HG03565 (cell line): ENCODE measurements around the gene CCDC88B.
"Not testable (repeated sequence)": the region's sequence is repeated elsewhere in the genome, so short reads cannot be mapped to it uniquely, and the experiment has no call there.

Experiments used
- ATAC-seq: cut with Tn5 transposase; IDR thresholded peaks from one replicate; pipeline ENCODE4 v1.9.1; 2021; ENCODE audit warnings: mild to moderate bottlenecking, moderate library complexity; ENCODE audit not compliant: unreplicated experiment

The CCDC88B gene

DNA sequence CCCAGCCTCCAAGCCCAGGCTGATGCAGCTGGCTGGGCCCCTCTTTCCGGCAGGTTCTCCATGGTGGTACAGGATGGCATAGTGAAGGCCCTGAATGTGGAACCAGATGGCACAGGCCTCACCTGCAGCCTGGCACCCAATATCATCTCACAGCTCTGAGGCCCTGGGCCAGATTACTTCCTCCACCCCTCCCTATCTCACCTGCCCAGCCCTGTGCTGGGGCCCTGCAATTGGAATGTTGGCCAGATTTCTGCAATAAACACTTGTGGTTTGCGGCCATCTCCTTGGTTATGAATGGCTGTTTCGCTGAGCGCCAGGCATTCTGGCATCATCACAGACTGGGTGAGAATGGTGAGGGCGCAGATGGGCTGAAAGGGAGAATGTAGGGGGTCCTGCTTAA, 18.5 kb upstream of the CCDC88B start:
- ATAC-seq: no peak

GRCh38 chr11:64322925-64323260, 17.1 kb upstream of the CCDC88B start:
- ATAC-seq: no peak

DNA sequence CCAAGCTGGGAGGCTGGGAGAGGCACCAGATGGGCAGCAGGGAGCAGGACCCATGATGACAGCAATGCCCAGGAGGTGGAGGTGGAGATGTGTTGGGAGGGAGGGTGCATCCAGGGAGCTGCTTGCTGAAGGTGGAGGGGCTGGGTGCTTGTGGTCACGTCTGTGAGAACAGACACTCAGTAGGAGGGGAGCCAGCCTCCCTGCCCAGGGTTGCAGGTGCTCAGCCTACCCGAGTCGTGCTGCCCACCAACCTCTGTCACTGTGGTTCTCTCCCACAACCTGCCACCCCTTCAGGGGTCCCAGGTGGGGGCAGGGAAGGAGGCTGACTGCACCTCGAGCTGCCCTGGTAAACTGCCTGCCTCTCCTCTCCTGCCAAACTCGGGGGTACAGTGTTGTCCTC, 16.6 kb upstream of the CCDC88B start:
- ATAC-seq: no peak

DNA sequence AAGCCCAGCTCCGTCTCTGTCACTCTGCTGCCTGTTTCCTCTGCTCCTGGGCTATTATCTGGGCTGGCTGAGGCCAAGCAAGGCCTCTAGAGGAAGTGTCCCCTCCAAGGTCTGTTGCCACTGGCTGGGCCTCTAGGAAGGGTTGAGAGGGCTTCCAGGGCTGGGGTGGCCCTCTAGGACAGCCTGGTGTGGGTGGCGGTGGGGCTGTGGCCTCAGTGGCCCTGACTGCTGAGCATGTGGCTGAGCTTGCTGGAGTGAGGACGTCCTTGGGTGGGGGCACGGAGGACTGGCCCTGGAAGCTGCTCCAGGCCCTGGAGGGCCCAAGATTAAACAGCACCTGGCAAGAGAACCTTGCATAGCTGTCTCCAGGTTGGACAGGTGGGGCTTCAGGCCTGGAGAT, 16.0 kb upstream of the CCDC88B start:
- ATAC-seq: not testable (repeated sequence)

- no peak for ATAC-seq
Measured at GRCh38 chr11:64324692-64325469, 15.1 kb upstream of the CCDC88B start.

DNA sequence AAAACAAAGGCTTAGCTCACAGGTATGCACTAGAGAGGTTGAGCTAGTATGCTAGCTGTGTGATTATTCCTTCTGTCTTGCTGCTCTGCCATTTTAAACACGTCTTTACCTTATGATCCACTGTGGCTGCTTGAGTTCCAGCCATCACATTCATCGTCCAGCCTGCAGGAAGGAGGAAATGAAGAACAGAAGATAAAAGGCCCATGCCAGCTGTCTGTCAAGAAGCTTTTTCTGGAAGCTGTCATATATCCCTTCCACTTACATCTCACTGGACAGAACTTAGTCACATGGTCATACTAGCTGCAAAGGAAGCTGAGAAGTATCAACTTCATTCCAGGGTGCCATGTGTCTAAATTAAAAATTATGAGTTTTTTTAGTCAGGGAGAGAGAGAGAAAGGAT, 12.6 kb upstream of the CCDC88B start:
- no peak for ATAC-seq

DNA sequence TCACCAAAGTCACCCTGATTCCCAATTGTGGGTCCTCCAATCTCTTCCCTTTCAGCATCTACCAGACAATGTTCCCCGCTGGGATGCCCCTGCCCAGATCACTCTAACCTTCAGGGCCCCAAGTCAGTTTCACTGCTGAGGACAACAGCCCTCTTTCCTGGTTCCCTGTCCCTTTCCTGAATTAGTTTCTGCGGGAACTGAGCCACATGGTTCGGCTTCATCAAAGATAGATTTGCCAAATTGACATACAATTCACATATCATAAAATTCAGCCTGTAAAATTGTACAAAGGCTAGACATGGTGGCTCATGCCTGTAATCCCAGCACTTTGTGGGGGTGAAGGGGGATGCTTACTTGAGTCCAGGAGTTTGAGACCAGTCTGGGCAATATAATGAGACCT, 12.0 kb upstream of the CCDC88B start:
- no peak for ATAC-seq

GRCh38 chr11:64330888-64331287, 9.1 kb upstream of the CCDC88B start:
- ATAC-seq: no peak

GRCh38 chr11:64331569-64332371, 8.2 kb upstream of the CCDC88B start:
- ATAC-seq: peak; percentile 41

GRCh38 chr11:64333556-64333955, 6.4 kb upstream of the CCDC88B start:
- ATAC-seq: no peak

- ATAC-seq: peak; percentile 73
Measured at GRCh38 chr11:64334764-64335735, 5.0 kb upstream of the CCDC88B start.

GRCh38 chr11:64337538-64338249, 2.3 kb upstream of the CCDC88B start:
- no peak for ATAC-seq

GRCh38 chr11:64338716-64339115, 1.3 kb upstream of the CCDC88B start:
- ATAC-seq: no peak

DNA sequence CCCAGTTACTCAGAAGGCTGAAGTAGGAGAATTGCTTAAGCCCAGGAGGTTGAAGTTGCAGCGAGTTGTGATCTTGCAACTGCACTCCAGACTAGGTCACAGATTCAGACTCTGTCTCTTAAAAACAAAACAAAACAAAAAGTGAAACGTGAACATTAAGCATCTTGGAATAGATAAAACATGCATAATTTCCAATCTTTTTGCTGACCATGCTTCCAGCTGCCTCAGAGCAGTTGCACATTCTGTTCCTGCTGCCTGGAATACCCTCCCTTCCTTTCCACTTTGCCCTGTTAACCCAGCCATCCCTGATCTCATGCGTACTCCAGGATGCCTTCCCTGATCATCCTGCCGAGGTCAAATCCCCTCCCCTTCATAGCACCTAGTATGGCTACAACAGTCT, 718 bp upstream of the CCDC88B start:
- ATAC-seq: no peak

DNA sequence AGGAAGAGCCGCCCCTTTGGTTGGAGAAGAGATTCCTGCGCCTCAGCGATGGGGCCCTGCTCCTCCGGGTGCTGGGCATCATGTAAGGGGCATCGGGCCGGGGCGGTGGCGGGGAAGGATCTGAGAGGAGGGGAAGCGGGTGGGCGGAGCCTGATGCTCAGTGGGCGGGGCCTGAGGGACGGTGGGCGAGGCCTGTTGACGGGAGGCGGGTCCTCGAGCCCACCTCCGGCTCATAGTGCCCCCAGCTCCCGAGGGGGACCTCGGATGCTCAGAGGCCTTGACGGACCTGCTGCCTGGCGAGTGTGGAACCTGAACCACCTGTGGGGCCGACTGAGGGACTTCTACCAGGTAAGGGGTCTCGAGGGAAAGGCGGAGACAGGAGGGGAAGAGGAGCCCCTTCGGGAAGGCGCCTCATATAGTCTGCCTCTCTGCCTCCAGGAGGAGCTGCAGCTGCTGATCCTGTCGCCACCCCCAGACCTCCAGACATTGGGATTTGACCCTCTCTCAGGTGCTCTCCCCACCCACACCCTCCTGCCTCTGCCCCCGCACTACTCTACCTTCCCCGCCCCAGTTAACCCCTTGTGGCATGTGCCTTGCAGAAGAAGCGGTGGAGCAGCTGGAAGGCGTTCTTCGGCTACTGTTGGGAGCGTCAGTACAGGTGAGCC, 799 bp downstream of the CCDC88B start:
- ATAC-seq: no peak

- no peak for ATAC-seq
Measured at GRCh38 chr11:64341429-64341828, 1.4 kb downstream of the CCDC88B start.

DNA sequence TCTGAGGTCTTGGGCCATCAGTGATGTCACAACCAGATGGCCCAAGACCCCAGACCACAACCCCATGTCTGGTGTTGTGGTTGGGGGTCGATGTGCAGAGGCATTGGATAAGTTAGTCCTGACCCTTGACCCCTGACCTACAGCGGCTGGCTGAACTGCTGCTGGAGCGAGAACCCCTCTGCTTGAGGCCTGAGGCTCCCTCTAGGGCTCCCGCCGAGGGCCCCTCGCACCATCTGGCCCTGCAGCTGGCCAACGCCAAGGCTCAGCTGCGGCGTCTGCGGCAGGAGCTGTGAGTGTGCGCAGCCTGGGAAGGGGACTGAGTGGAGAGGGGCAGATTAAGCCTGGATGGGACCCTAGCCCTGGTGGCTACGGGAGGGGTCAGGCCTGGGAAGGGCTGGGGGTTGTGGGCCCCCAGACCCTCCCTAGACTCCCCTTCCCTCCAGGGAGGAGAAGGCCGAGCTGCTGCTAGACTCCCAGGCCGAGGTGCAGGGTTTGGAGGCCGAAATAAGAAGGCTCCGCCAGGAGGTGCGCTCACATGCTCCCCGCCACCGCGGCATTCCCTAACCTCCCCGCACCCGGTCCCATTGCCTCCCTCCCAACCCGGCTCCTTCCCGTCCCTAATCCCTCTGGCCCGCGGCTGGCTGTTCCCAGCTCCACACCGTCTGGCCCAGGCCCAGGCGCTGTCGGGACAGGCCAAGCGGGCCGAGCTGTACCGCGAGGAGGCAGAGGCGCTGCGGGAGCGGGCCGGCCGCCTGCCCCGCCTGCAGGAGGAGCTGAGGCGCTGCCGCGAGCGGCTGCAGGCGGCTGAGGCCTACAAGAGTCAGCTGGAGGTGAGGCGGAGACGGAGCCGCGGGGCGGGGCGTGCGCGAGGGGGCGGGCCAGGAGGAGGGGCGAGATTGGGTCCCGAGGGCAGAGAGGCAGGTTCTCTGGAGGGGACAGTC, 2.1 kb downstream of the CCDC88B start:
- ATAC-seq: peak; percentile 39

DNA sequence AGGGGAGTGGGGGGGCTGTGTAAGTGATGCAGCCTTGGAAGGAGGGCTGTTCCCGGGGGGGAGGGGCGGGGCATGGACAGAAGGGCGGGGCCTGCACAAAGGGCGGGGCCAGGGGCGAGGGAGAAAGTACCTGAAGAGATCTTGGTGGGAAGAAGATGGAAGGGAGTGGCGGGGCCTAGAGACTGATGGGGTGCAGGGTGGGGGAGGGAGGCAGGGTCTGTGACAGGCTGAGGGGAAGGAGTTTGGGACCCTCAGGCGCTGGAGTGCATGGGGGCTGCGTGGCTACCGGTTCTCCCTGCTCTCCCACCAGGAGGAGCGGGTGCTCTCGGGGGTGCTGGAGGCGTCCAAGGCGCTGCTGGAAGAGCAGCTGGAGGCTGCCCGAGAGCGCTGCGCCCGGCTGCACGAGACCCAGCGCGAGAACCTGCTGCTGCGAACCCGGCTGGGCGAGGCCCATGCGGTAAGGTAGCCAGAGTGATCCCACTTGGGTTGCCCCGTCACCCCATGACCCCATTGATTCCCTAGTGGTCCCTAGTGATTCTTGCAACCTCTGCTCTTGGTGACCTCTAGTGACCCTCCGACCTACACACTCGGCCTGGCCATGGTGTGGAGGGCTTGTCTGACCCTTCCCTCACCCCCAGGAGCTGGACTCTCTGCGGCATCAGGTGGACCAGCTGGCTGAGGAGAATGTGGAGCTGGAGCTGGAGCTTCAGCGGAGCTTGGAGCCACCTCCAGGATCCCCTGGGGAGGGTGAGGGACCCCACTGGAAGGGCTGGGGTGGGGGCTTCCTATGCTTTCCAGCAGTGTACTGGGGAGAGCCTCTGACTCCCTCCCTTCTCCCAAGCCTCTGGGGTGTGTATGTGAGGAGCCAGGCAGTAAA, 3.1 kb downstream of the CCDC88B start:
- no peak for ATAC-seq
